ENCODE measurements around the gene UTS2R. TPM values are rescaled to one million over a fixed set of nuclear protein-coding genes. Genes with fewer than 3 reads are reported as not detected.
A peak's percentile ranks its signal among the peaks of the same experiment; 100 is the strongest.
"Not testable (repeated sequence)": the region's sequence is repeated elsewhere in the genome, so short reads cannot be mapped to it uniquely, and the experiment has no call there.

The UTS2R gene
- total and polyA plus RNA-seq, 5 donors, result 1.0 to 7.5 (median 4.5) TPM

DNA sequence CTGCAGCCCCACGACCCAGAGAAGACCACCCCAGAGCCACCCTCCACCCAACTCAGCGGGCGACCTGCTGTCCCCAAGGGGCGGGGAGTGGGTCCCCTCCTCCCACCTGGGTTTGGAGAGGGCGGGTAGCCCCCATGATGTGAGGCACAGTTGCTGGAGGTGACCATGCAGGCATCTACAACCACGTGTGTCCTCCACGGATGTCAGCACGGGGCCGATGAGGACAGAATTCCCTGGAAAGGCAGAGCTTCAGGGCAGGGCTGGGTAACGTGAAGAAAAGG is 7.1 kb downstream of the UTS2R start:
- Histone ChIP-seq H3K27ac (ENCODE audit: low read length) (no peak overlapping the region), H3K27me3 (ENCODE audit: control insufficient read depth, insufficient read depth) (no peaks in the 10 kb centered on the region), H3K4me3 (ENCODE audit: low read length) (no peak overlapping the region), H3K9me3 (ENCODE audit: control insufficient read depth, low read length) (no peaks in the 10 kb centered on the region), H3K4me1 (ENCODE audit: control insufficient read depth, insufficient read depth, low read length) (no peaks in the 10 kb centered on the region)
- intact Hi-C loops (cut with DNase I), result no loop called here
- 68% methylated on average over 10 of the region's 10 CpGs for WGBS
- ATAC-seq (no peak), DNase-seq (no peak)

DNA sequence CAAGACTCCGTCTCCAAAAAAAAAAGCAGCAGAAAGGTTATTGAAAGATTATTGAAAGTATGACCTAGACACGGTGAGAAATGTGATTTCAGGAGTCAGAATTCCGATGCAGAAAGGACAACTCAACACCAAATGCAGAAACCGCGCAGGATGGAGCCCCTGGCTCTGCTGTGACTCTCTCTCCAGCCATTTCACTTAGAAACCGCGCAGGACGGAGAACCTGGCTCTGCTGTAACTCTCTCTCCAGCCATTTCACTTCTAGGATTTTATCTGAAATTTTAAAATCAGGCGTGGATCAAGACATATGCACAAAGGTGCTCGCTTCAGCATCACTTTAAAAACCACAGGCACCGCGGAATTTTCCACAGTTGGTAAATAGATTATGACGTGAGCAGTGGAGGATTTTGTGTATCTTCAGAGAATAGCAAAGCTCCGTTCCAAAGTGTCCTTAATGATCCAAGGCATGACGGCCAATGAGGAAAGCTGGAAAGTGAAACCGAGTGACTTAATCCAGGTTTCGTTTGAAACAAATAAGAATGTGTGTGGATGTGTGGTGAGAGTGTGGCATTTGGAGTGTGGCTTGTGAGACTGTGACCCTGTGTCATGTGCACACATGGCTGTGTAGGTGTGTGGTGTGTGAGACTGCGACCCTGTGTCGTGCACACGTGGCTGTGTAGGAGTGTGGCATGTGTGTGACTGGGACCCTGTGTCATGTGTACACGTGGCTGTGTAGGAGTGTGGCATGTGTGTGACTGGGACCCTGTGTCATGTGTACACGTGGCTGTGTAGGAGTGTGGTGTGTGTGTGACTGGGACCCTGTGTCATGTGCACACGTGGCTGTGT is 9.5 kb downstream of the UTS2R start:
- ATAC-seq, result no peak
- Histone ChIP-seq H3K4me1 (ENCODE audit: control insufficient read depth, insufficient read depth, low read length) (no peaks in the 10 kb centered on the region), H3K27me3 (ENCODE audit: control insufficient read depth, insufficient read depth) (no peaks in the 10 kb centered on the region), H3K9me3 (ENCODE audit: control insufficient read depth, low read length) (no peaks in the 10 kb centered on the region), H3K27ac (ENCODE audit: low read length) (no peak overlapping the region), H3K4me3 (ENCODE audit: low read length) (no peak overlapping the region)
- DNase-seq, result no peak
- intact Hi-C loops (cut with DNase I), result no loop called here
- WGBS, result 62% methylated on average over 23 of the region's 23 CpGs

DNA sequence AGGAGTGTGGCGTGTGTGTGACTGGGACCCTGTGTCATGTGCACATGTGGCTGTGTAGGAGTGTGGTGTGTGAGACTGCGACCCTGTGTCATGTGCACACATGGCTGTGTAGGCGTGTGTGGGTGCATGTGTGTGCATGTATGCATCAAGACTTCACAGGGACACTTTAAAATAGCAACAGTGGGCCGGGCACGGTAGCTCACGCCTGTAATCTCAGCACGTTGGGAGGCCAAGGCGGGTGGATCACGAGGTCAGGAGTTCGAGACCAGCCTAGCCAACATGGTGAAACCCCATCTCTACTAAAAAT is 10.1 kb downstream of the UTS2R start:
- DNase-seq; H3K4me3 ChIP-seq (ENCODE audit: low read length); H3K9me3 ChIP-seq (ENCODE audit: control insufficient read depth, low read length); ATAC-seq; H3K4me1 ChIP-seq (ENCODE audit: control insufficient read depth, insufficient read depth, low read length); intact Hi-C loops (cut with DNase I); H3K27ac ChIP-seq (ENCODE audit: low read length); H3K27me3 ChIP-seq (ENCODE audit: control insufficient read depth, insufficient read depth): not testable (repeated sequence)
- WGBS, result 72% methylated on average over 10 of the region's 10 CpGs

DNA sequence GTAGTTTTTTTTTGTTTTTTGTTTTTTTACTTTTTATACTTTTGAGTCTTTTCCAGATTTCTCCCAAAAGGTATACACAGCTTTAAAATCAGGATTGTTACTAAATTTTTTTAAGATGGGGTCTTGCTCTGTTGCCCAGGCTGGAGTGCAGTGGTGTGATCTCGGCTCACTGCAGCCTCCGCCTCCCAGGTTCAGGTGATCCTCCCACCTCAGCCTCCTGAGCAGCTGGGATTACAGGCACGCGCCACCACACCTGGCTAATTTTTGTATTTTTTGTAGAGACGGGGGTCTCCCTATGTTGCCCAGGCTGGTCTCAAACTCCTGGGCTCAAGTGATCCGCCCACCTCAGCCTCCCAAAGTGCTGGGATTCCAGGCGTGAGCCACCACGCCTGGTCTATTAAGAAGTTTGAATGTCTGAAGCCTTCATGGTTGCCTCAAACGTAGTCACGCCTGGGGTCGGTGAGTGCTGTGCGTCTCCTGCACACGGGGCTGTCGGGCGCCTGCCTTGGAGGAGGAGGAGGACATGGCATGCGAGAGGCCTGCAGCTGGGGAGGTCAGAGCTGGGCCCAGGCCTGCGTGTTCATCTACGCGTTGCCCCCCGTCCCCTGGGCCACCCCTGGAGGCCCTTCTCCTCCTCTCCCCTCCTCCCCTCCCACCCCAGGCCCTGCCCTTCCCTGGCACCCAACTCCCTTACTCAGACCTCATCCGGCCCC is 10.8 kb downstream of the UTS2R start:
- H3K9me3 ChIP-seq (ENCODE audit: control insufficient read depth, low read length); H3K4me1 ChIP-seq (ENCODE audit: control insufficient read depth, insufficient read depth, low read length); H3K4me3 ChIP-seq (ENCODE audit: low read length); H3K27me3 ChIP-seq (ENCODE audit: control insufficient read depth, insufficient read depth); H3K27ac ChIP-seq (ENCODE audit: low read length); ATAC-seq; intact Hi-C loops (cut with DNase I): not testable (repeated sequence)
- peak in 1 of 3 donors; percentile 46 for DNase-seq
- WGBS, result 86% methylated on average over 21 of the region's 21 CpGs

DNA sequence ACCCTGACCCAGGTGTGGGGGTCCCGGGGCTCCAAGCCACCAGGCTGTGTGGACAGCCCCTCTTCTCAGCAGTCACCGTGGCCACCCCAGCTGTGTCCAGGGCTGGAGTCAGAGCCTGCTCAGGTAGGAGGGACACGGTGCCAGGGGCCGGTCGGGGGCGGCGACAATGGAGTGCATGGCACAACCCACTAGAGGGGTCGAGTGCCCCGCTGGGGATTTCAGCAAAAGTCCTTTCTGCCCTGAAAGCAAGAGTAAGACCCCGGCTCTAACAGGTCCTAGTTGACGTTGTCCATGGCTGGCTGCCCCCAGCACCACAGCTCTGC is 11.3 kb downstream of the UTS2R start:
- H3K9me3 ChIP-seq (ENCODE audit: control insufficient read depth, low read length), result no peaks in the 10 kb centered on the region
- no peaks in the 10 kb centered on the region for H3K27me3 ChIP-seq (ENCODE audit: control insufficient read depth, insufficient read depth)
- 78% methylated on average over 11 of the region's 11 CpGs for WGBS
- no peak overlapping the region for H3K27ac ChIP-seq (ENCODE audit: low read length)
- ATAC-seq, result no peak
- H3K4me1 ChIP-seq (ENCODE audit: control insufficient read depth, insufficient read depth, low read length), result no peaks in the 10 kb centered on the region
- intact Hi-C loops (cut with DNase I), result no loop called here
- H3K4me3 ChIP-seq (ENCODE audit: low read length), result no peak overlapping the region
- no peak for DNase-seq

DNA sequence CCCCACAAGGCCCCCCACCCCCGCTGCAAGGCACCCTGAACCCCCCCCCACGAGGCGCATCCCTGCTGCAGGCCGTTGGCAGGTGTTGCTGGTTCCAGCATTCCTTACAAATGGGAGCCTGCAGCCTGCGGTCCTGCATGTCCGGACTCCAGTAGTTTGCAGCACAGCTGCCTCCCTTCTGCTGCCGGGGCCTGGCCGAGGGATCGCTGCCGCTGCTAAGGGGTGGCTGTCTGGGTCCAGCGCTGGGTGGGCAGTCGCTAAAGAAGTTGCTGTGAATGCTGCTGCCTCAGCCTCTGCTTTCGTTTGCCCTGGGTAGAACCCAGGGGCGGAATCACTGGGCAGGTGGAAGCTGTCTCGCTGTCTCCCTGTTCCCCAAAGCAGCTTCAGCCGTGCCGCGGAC is 11.8 kb downstream of the UTS2R start:
- Histone ChIP-seq H3K4me1 (ENCODE audit: control insufficient read depth, insufficient read depth, low read length) (no peaks in the 10 kb centered on the region), H3K27me3 (ENCODE audit: control insufficient read depth, insufficient read depth) (no peaks in the 10 kb centered on the region), H3K27ac (ENCODE audit: low read length) (no peak overlapping the region), H3K9me3 (ENCODE audit: control insufficient read depth, low read length) (no peaks in the 10 kb centered on the region), H3K4me3 (ENCODE audit: low read length) (no peak overlapping the region)
- intact Hi-C loops (cut with DNase I), result no loop called here
- WGBS, result 64% methylated on average over 18 of the region's 18 CpGs
- peak in 1 of 3 donors; percentile 39 for DNase-seq
- no peak for ATAC-seq

DNA sequence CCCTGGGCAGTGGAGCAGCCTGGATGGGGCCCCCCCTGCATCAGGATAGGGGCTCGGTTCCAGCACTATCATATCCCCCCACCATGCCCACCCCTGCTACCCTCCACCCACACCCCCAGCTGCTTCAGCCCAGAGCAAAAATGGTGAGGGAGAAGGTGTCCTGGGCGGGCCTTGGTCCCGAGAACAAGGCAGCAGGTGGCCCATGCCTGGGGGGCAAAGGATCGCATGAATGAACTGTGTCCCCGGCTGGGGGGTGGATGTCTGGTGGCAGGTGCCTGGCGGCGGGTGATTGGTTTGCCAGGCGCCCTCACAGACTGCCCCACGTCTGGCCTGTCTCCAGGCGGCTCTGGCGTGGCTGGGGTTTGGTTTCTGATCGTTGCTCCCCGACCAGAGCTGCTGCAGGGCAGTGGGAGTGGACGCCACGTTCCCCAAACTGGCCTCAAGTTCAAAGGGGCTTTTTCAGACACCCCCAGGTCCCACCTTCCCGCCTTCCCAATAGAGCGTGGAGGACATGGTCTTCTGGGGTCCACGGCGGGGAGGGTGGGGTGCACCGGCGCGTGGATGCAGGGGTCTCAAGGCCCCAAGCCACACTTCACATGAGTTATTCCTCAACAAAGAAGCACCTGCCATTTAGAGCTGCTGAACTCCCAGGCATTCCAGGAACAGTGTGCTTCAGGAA is 12.6 kb downstream of the UTS2R start:
- Histone ChIP-seq H3K27me3 (ENCODE audit: control insufficient read depth, insufficient read depth) (no peaks in the 10 kb centered on the region), H3K9me3 (ENCODE audit: control insufficient read depth, low read length) (no peaks in the 10 kb centered on the region), H3K4me1 (ENCODE audit: control insufficient read depth, insufficient read depth, low read length) (no peaks in the 10 kb centered on the region), H3K27ac (ENCODE audit: low read length) (no peak overlapping the region), H3K4me3 (ENCODE audit: low read length) (no peak overlapping the region)
- WGBS, result 73% methylated on average over 22 of the region's 22 CpGs
- DNase-seq, result peak in 1 of 3 donors; percentile 38
- no peak for ATAC-seq
- intact Hi-C loops (cut with DNase I), result no loop called here

DNA sequence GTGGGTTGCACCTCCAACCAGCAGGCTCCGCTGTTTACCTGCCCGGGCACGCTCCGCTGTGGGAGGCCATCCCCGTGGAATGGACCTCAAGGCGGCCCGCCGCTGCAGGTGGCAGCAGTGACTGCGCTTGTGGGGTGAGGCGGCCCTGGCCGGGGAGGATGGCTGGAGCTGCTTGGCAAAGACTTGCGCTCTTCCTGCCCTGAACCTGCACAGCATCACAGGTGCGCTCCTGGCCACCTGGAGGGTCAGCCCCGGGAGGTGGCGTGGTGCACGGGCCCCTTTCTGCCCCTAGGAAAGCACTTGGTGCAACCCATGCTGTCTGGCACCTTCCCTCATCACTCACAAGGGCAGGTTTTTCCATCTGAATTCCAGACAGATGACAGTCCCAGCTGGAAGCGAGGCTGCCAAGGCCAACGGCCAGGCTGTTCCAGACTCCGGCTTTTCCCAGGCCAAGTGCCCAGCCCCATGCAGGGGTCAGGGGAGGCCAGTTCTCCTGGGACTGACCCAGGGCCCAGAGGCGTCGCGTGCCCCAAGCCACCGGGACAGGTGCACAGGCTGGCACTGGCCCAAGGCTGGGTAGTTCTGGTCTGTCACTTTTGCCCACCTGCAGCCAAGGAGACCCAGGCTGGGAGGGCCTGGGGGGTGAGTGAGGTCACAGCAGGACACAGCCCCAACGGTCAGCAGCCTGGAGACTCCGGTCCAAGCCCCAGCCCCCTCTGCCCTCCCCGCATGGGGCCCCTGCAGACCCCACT is 13.3 kb downstream of the UTS2R start:
- Histone ChIP-seq H3K4me1 (ENCODE audit: control insufficient read depth, insufficient read depth, low read length) (no peaks in the 10 kb centered on the region), H3K27me3 (ENCODE audit: control insufficient read depth, insufficient read depth) (no peaks in the 10 kb centered on the region), H3K9me3 (ENCODE audit: control insufficient read depth, low read length) (no peaks in the 10 kb centered on the region), H3K4me3 (ENCODE audit: low read length) (no peak overlapping the region), H3K27ac (ENCODE audit: low read length) (no peak overlapping the region)
- peak; percentile 46 to 89 (median 70) for DNase-seq
- WGBS, result 49% methylated on average over 26 of the region's 26 CpGs
- intact Hi-C loops (cut with DNase I), result no loop called here
- peak; percentile 53 to 75 for ATAC-seq

DNA sequence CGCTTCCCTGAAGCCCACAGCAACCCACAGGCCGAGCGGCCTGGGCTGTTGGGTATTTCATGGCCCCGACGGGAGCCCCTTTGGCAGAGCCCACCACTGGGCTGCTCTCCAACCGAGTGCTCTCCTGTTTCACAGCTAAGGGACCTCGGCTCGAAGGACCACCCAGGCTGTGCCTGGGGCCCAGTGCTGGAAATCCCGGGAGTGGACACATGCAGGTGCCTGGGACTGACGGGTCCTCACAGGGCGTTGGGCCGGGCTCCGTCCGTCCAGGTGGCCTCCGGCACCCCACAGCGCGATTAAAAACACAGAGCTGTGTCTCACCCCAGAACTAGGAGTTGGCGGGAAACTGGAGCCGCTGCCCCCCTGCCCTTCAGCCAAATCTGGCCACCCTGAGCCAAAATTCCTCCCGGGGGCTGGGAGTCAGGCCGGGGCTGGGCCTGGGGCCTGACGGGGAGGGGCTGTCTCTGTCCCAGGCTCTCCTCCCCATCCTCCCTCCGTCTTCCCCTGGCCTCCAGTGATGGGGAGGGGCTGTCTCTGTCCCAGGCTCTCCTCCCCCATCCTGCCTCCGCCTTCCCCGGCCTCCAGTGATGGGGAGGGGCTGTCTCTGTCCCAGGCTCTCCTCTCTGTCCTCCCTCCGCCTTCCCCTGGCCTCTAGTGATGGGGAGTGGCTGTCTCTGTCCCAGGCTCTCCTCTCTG is 14.1 kb downstream of the UTS2R start:
- Histone ChIP-seq H3K27me3 (ENCODE audit: control insufficient read depth, insufficient read depth) (no peaks in the 10 kb centered on the region), H3K4me1 (ENCODE audit: control insufficient read depth, insufficient read depth, low read length) (no peaks in the 10 kb centered on the region), H3K27ac (ENCODE audit: low read length) (no peak overlapping the region), H3K9me3 (ENCODE audit: control insufficient read depth, low read length) (no peaks in the 10 kb centered on the region), H3K4me3 (ENCODE audit: low read length) (no peak overlapping the region)
- DNase-seq (peak in 2 of 3 donors; percentile 49 to 80), ATAC-seq (peak; percentile 5 to 22)
- intact Hi-C loops (cut with DNase I), result no loop called here
- 29% methylated on average over 26 of the region's 26 CpGs for WGBS

DNA sequence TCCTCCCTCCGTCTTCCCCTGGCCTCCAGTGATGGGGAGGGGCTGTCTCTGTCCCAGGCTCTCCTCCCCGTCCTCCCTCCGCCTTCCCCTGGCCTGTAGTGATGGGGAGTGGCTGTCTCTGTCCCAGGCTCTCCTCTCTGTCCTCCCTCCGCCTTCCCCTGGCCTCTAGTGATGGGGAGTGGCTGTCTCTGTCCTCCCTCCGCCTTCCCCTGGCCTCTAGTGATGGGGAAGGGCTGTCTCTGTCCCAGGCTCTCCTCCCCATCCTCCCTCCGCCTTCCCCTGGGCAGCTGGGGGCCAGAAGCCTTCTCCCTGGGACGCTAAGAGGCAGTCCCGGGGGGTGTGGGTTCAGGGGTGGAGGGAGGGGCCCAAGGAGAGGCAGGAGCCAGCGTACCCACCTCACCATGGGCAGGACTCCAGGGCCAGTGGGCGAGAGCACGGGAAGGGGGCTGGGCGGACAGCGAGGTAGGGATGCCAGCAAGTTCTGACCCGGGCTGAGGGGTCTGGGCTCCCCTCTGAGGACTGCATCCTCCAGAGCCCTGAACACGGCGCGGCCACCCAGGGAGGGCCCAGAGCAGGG is 14.8 kb downstream of the UTS2R start:
- ATAC-seq (peak in 1 of 2 donors; percentile 15), DNase-seq (peak in 2 of 3 donors; percentile 66 to 79)
- no peak overlapping the region for H3K27ac ChIP-seq (ENCODE audit: low read length)
- H3K4me3 ChIP-seq (ENCODE audit: low read length), result no peak overlapping the region
- no peaks in the 10 kb centered on the region for H3K9me3 ChIP-seq (ENCODE audit: control insufficient read depth, low read length)
- WGBS, result 45% methylated on average over 17 of the region's 17 CpGs
- intact Hi-C loops (cut with DNase I), result no loop called here
- no peaks in the 10 kb centered on the region for H3K4me1 ChIP-seq (ENCODE audit: control insufficient read depth, insufficient read depth, low read length)
- H3K27me3 ChIP-seq (ENCODE audit: control insufficient read depth, insufficient read depth), result no peaks in the 10 kb centered on the region

Measured in right cardiac atrium (tissue), 5 donors.